SU-DHL-6 (cell line): ENCODE results near the gene CIB1.

ENCODE experiments used
- H2AFZ ChIP-seq: fragments of 200-600 bp; sonication (generic); 2 replicates; pipeline ENCODE4 v1.6.1; 2014; ENCODE audit warnings: low read depth, mild to moderate bottlenecking, moderate library complexity, mixed read lengths, antibody characterized with exemption, low read length; ENCODE audit not compliant: severe bottlenecking
- H3F3A ChIP-seq: fragments of 200-600 bp; shearing (Covaris generic); 2 replicates; pipeline ENCODE4 v1.6.0; 2016; ENCODE audit warnings: antibody characterized with exemption, mild to moderate bottlenecking; ENCODE audit not compliant: insufficient read depth
- H3K27ac ChIP-seq: fragments of 200-600 bp; sonication (generic); 2 replicates; pipeline ENCODE4 v1.5.1; 2016; ENCODE audit warnings: low read depth, mild to moderate bottlenecking, low read length, moderate library complexity, mixed read lengths
- H3K27me3 ChIP-seq: fragments of 200-600 bp; sonication (generic), shearing (Covaris generic); 2 replicates; pipeline ENCODE4 v1.6.0; 2014; ENCODE audit warnings: mild to moderate bottlenecking, low read length
- H3K36me3 ChIP-seq: fragments of 200-600 bp; sonication (generic); 2 replicates; pipeline ENCODE4 v1.6.1; 2014; ENCODE audit warnings: mild to moderate bottlenecking, low read length, mixed read lengths
- H3K4me2 ChIP-seq: fragments of 300-600, 200-600 bp; shearing (Covaris generic), sonication (generic); 2 replicates; pipeline ENCODE4 v1.6.0; 2014; ENCODE audit warnings: low read length, low read depth, mild to moderate bottlenecking; ENCODE audit not compliant: poor library complexity, severe bottlenecking
- H3K4me3 ChIP-seq: fragments of 200-600 bp; sonication (generic); 2 replicates; pipeline ENCODE4 v1.5.1; 2014; ENCODE audit warnings: antibody characterized with exemption, low read length, mild to moderate bottlenecking, mixed read lengths; ENCODE audit not compliant: insufficient read depth, poor library complexity, severe bottlenecking
- H3K79me2 ChIP-seq: fragments of 200-600 bp; sonication (generic); 2 replicates; pipeline ENCODE4 v1.6.1; 2014; ENCODE audit warnings: mild to moderate bottlenecking, low read length, moderate library complexity; ENCODE audit not compliant: insufficient read depth
- H3K9ac ChIP-seq: fragments of 200-600 bp; sonication (generic); 2 replicates; pipeline ENCODE4 v1.7.0; 2014; ENCODE audit warnings: mild to moderate bottlenecking, low read length
- H3K9me2 ChIP-seq: fragments of 200-600 bp; sonication (generic); replicated peaks from 2 replicates; pipeline ENCODE4 v1.6.1; 2014; ENCODE audit warnings: low read length; ENCODE audit not compliant: insufficient read depth
- H3K9me3 ChIP-seq: fragments of 200-600 bp; sonication (generic); 2 replicates; pipeline ENCODE4 v1.6.1; 2014; ENCODE audit warnings: low read length, mixed read lengths; ENCODE audit not compliant: insufficient read depth
- H4K20me1 ChIP-seq: fragments of 200-600 bp; sonication (generic); 2 replicates; pipeline ENCODE4 v1.6.1; 2014; ENCODE audit warnings: low read depth, mild to moderate bottlenecking, antibody characterized with exemption, low read length, moderate library complexity, mixed read lengths
- CTCF ChIP-seq: fragments of 200-600 bp; sonication (generic); IDR thresholded peaks from one replicate; pipeline ENCODE4 v1.5.1; 2017; ENCODE audit warnings: antibody characterized with exemption, mild to moderate bottlenecking, low read length, moderate library complexity; ENCODE audit not compliant: insufficient read depth, poor library complexity, severe bottlenecking
- EZH2phosphoT487 ChIP-seq: fragments of 200-600 bp; sonication (generic), shearing (Covaris generic); conservative IDR thresholded peaks from 2 replicates; pipeline ENCODE4 v1.6.1; 2018; ENCODE audit warnings: mild to moderate bottlenecking, antibody characterized with exemption, low read length, moderate library complexity, mixed read lengths

The CIB1 gene

GRCh38 chr15:90232196-90232595, 1.5 kb downstream of the CIB1 start:
- no peaks in the 10 kb centered on the region for H3K27me3 ChIP-seq
- H3K9ac ChIP-seq: no peak overlapping the region
- no peak overlapping the region for H3K4me3 ChIP-seq
- H2AFZ ChIP-seq: no peak overlapping the region
- H3K4me2 ChIP-seq: peak overlapping the region; percentile 76
- H3F3A ChIP-seq: no peaks in the 10 kb centered on the region; the same call in 1 of the 2 replicates
- H4K20me1 ChIP-seq: no peaks in the 10 kb centered on the region
- H3K79me2 ChIP-seq: no peaks in the 10 kb centered on the region
- H3K9me2 ChIP-seq: no peaks in the 10 kb centered on the region
- no peaks in the 10 kb centered on the region for H3K36me3 ChIP-seq
- TF ChIP-seq EZH2phosphoT487 (no peak), CTCF (no peak)
- H3K9me3 ChIP-seq: no peaks in the 10 kb centered on the region
- H3K27ac ChIP-seq: no peak overlapping the region

- Histone ChIP-seq H3K9me2 (no peaks in the 10 kb centered on the region), H3F3A (no peaks in the 10 kb centered on the region; the same call in 1 of the 2 replicates), H3K9me3 (no peaks in the 10 kb centered on the region), H2AFZ (no peak overlapping the region), H3K9ac (no peak overlapping the region), H3K4me3 (no peak overlapping the region), H3K27me3 (no peaks in the 10 kb centered on the region), H3K79me2 (no peaks in the 10 kb centered on the region), H3K4me2 (no peak overlapping the region), H3K27ac (no peak overlapping the region), H4K20me1 (no peaks in the 10 kb centered on the region), H3K36me3 (no peaks in the 10 kb centered on the region)
- no peak for TF ChIP-seq CTCF
Observed at GRCh38 chr15:90231028-90232017, 2.4 kb downstream of the CIB1 start.

- H3K27ac ChIP-seq: no peak overlapping the region
- no peaks in the 10 kb centered on the region for H3K9me2 ChIP-seq
- no peaks in the 10 kb centered on the region for H4K20me1 ChIP-seq
- no peak overlapping the region for H2AFZ ChIP-seq
- no peak overlapping the region for H3K9ac ChIP-seq
- H3K9me3 ChIP-seq: no peaks in the 10 kb centered on the region
- no peak overlapping the region for H3K4me2 ChIP-seq
- TF ChIP-seq CTCF: no peak
- TF ChIP-seq EZH2phosphoT487: no peak
- no peaks in the 10 kb centered on the region for H3K79me2 ChIP-seq
- no peaks in the 10 kb centered on the region for H3K27me3 ChIP-seq
- no peak overlapping the region for H3K4me3 ChIP-seq
- H3K36me3 ChIP-seq: no peaks in the 10 kb centered on the region
- no peaks in the 10 kb centered on the region; the same call in 1 of the 2 replicates for H3F3A ChIP-seq
Observed at GRCh38 chr15:90230610-90231009, 3.1 kb downstream of the CIB1 start.
